ENCODE results near the gene STK16. TPM values are rescaled to one million over a fixed set of nuclear protein-coding genes. Genes with fewer than 3 reads are reported as not detected.
A peak's percentile ranks its signal among the peaks of the same experiment; 100 is the strongest.

Gene STK16
- total and polyA plus RNA-seq, 2 of the 13 experiments (the other 11 are each of a cell fraction or from before 2014, with no cell fraction given) = 28.0 to 50.9 TPM

GRCh38 chr2:219218732-219219701 is 26.3 kb upstream of the STK16 start, which contains the start of gene ABCB6 (continued):
- TF ChIP-seq BRF2 (CRISPR knock-in tag; IDR thresholded peaks at IDR 0.05) (peak; percentile 97), CEBPZ (IDR thresholded peaks at IDR 0.05; ENCODE audit: low read length) (no peak), ZNF564 (CRISPR knock-in tag; IDR thresholded peaks at IDR 0.05) (peak; percentile 88; the same call in 1 of the 2 replicates), SNAPC5 (CRISPR knock-in tag; IDR thresholded peaks at IDR 0.05; ENCODE audit: borderline replicate concordance) (peak; percentile 51), ZNF747 (CRISPR knock-in tag; IDR thresholded peaks at IDR 0.05; ENCODE audit: borderline replicate concordance) (peak; percentile 98), MXD1 (CRISPR knock-in tag; IDR thresholded peaks at IDR 0.05) (peak; percentile 99), FOXP1 (IDR thresholded peaks at IDR 0.05) (no peak), FOXP1 (CRISPR knock-in tag; IDR thresholded peaks at IDR 0.05) (no peak), ZNF768 (CRISPR knock-in tag; IDR thresholded peaks at IDR 0.05) (peak; percentile 88; the same call in 1 of the 2 replicates), ZZZ3 (CRISPR knock-in tag; IDR thresholded peaks at IDR 0.05; ENCODE audit: borderline replicate concordance) (peak; percentile 96), SALL1 (CRISPR knock-in tag; IDR thresholded peaks at IDR 0.05) (peak; percentile 96), ZNF251 (CRISPR knock-in tag; IDR thresholded peaks at IDR 0.05) (0 out of 2 replicates have a peak, but pooled peaks have one; percentile 86), SNAPC2 (CRISPR knock-in tag; IDR thresholded peaks at IDR 0.05) (peak; percentile 99), TRIM22 (IDR thresholded peaks at IDR 0.05) (no peak), CTCF (CRISPR knock-in tag; IDR thresholded peaks at IDR 0.05) (0 out of 2 replicates have a peak, but pooled peaks have one; percentile 20), EP300 (IDR thresholded peaks at IDR 0.05; ENCODE audit: low read depth in 2 of 2, low read length in 2 of 2) (no peak; a peak in 1 of 4 replicates), EP300 (CRISPR knock-in tag; IDR thresholded peaks at IDR 0.05; ENCODE audit: borderline replicate concordance) (peak; percentile 32; the same call in 1 of the 2 replicates), GMEB2 (CRISPR knock-in tag; IDR thresholded peaks at IDR 0.05; ENCODE audit: low read depth) (peak; percentile 87)
